Measurements from ENCODE around the gene NCAPD3.
"Not testable (repeated sequence)": the region's sequence is repeated elsewhere in the genome, so short reads cannot be mapped to it uniquely, and the experiment has no call there.

The NCAPD3 gene

DNA sequence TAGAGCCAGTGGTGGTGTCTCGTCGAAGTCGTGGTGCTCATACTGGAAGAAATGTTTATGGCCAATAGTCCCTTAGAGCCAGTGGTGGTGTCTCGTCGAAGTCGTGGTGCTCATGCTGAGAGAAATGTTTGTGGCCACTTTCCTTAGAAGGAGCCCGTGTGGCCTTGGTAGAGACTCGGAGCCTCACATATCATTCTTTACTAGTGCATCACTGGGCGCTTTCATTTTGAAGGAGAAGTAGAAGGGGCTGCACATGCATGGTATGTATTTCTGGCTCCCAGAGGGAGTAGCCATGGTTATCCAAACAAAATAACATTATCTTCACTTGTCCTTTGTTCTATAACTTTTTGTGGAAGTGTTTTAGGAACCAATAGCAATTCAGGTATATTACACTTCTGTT, 85.4 kb downstream of the NCAPD3 start:
- no peak for DNase-seq (ENCODE audit: low read depth in 2 of 2)

DNA sequence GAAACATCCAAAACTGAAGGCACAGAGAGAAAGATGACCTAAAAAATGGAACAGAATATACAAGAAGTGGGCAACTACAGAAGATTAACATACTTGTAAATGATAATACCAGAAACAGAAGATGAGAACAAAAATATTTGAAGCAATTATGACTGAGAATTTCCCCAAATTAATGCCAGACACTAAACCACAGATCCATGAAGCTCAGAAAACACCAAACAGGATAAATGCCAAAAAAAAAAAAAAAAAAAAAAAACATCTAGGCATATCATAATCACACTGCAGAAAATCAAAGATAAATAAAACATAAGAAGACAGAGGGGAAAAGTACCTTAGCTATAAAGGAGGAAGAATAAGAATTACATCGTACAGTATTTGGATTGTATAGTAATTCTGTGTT, 89.6 kb downstream of the NCAPD3 start:
- no peak for DNase-seq (ENCODE audit: low read depth in 2 of 2)

DNA sequence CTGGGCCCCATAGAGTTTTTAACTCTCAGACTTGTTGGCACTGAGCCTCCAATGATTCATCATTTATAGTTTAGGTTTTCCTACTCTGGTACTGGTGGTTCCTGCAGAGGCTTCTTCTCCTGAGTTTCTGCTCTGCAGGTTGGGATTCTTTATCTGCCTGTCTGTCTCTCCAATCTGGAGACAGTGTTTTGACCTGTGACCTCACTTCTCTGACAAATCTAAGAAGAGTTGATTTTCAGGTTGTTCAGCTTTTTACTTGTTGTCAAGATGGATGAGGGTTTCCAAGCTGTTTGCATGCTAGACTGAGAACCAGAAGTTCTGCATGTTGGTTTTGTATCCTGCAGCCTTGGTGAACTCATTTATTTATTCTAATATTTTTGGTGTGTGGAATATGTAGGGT, 91.0 kb downstream of the NCAPD3 start:
- DNase-seq (ENCODE audit: low read depth in 2 of 2) = no peak

DNA sequence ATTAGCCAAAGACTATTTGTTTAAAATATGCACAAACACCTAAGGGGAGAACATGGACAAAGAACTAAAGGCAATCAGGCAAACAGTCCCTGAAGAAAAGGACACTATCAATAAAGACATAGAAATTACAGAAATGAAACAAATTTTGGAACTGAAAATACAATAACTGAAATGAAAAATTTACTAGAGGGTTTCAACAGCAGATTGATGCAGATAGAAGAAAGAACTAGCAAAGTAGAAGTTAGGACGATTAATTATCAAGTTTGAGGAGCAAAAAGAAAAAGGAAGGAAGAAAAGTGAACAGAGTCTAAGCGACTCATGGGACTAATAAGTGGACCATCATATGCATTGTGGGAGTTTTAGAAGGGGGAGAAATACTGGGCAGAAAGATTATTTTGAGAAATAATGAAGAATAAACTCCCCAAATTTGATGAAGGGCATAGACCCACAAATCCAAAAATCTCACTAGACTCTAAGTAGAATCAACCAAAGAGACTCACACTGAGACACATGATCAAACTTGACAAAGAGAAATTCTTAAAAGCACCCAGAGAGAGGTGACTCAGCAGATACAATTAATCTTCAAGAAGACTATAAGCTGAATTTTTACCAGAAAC, 92.0 kb downstream of the NCAPD3 start:
- no peak for DNase-seq (ENCODE audit: low read depth in 2 of 2)

DNA sequence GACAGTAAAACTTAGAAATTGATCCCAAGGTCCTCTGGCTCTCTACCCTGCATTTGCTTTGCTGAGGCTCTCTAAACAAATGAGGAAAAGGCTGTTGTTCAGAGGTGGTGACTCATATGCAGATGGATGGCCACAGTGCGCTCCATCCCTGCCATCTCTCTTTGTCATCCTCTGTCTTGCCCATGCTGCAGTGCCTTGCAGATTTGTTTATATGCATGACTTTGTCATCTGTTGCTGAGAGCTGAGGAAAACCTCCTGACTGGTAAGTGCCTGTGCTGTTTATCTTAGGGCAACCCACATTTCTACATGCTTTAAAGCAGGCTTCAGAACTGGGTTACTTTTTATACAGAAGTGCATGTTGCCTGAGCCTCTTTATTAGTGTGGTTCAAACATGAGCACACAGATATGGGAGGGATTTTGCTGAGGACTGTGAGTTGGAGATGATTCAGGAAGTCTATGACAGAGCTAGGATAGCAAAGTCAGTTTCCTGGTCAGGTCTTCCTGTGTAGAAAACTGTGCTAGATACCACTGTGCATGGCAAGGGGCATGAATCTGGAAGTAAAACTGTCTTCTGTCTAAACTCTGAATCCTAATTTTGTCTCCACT, 97.4 kb downstream of the NCAPD3 start:
- DNase-seq (ENCODE audit: low read depth in 2 of 2) = no peak

DNA sequence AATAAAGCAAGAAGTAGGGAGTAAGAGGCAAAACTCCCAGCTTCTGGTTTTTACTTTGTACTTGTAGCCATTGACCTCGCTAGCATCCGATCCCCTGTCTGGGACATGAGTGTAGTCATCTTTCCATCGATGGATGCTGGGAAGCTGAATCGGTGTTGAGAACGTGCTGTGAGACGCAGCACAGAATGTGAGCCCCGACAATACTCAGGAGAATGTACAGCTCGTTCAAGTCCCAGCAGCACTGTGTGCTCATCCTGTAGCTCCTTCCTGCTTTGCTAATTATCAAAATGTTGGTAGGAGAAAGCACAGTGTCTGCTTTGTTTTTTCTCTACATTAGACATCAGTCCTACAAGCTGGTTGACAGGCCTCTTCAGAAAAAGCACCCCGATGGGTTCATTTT, 98.3 kb downstream of the NCAPD3 start:
- no peak for DNase-seq (ENCODE audit: low read depth in 2 of 2)

DNA sequence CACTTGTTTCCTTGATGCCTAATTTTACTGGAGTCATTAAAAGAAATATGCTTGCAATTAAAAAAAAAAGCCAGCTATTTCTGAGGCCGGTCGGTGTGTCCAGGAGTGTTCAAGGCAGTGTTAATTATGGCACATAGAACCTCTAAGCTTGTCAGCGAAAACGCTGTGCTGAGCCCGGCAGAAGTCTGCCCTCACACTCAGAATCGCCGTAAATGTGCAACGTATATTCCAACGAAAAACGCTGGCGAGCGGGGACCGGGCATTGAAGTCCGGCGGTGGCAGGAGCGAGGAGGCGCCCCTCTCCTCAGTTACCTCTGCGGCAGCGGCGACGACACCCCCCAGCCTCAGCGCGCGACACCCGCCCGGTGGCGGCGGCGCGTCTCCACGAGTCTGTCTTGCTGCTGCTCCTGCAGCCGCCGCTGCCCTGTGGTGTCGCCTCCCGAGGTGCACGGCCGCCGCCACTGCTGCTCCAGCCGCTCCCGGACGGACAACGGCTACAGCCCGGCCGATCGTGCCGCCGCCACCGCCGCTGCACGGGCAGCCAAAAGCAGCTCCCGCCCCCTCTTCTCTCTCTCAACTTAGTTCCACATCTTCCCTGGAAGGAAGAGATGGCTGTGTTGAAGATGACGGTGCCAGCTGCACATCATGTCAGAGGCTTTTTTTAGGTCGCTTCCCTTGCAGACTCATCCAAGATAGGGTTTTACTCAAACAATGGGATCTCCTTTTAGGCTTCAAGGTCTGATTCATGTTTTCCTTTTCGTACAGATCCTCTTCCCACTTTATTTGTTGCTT, 98.9 kb downstream of the NCAPD3 start:
- no peak for DNase-seq (ENCODE audit: low read depth in 2 of 2)

DNA sequence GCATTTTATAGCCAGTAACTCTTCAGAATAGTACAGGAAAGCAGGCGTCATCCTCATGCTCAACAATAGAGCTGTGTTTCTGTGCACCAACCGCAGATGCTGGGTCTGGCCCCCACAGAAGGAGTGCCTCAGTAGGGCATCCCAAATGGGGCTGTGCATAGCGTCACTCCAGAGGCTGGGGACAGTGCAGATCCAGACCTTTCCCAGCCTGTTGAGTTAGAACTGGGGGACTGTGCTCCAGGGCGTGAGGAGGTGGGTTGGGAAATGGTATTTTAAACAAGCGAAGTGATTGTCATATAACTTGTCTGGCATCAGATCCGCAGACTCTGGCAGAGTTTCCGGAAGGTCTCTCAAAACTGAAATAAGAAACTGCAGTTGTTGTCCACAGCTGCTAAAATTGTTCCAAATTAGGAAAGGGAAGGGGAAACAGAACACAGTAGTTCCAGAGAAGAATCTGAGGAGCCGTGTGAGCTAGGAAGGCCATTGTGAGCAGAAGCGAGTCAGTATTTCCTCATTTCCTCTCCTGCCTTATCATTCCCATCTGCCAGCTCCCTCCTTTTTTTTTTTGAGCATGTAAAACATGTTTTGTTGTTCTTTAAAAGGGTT, 102.7 kb downstream of the NCAPD3 start:
- DNase-seq (ENCODE audit: low read depth in 2 of 2) = no peak

DNA sequence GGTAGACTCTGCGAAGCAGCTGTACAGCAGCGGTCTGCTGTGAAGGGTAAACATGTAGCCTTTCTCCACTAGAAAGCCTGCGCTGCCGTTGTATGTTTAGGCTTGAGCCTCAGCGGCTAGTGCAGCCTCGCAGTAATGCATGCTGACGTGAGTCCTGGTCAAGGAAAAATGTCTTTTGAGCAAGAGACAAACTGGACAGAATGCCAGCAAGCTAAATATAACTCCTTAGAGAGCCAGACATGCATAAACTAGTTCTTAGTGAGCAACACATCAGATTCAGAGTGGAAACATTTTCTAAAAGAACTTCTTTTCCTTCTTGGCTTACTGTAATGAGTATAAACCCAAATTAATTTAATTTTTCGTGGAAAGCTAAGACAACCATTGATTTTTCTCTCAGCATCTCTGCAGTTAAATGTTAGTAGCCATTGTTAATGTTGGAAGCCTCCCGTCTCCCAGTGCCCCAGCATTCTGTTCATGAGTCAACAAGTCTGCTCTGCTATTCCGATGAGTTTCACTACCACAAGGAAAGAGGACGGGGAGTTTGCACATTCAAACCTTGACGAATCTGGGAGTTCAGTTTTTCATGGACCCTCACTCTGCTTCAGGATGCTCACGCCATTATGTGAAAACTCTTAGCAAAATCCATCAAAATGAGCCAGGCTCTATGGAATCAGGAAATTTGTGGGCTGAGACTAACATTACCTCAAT, 103.5 kb downstream of the NCAPD3 start:
- no peak for DNase-seq (ENCODE audit: low read depth in 2 of 2)

DNA sequence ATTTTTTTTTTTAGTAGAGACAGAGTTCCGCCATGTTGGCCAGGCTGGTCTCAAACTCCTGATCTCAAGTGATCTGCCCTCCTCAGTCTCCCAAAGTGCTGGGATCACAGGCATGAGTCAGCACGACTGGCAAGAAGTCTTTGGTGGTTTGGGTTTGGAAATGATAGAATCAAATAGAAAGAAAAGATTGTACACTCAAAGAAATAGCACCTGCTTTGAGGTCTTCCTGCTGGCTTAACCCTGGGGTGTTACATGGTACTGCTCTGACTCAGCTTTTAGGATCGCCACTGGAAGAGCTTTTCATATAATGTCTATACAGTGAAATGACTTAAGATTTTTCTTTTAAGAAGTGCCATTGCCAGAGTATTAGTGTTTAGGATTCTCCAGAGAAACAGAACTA, 104.7 kb downstream of the NCAPD3 start:
- no peak for DNase-seq (ENCODE audit: low read depth in 2 of 2)

DNA sequence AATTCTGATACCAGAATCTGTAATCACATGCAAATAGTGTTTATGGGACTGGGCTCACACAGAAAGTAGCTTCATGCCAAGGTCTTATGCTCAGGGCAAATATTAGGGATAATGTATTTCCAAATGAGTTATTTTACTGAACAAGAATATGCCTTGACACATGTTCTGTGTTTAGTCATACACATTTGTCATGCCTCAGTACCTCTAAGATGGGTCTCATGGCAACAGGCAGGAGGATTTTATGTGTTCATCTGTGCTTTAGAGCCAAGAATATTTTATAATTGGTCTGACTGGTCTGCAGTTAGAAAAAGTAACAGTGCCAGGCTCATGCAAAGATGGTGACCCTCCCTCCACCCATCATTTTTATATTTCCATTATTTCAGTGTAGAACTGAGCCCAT, 105.8 kb downstream of the NCAPD3 start:
- DNase-seq (ENCODE audit: low read depth in 2 of 2) = no peak

DNA sequence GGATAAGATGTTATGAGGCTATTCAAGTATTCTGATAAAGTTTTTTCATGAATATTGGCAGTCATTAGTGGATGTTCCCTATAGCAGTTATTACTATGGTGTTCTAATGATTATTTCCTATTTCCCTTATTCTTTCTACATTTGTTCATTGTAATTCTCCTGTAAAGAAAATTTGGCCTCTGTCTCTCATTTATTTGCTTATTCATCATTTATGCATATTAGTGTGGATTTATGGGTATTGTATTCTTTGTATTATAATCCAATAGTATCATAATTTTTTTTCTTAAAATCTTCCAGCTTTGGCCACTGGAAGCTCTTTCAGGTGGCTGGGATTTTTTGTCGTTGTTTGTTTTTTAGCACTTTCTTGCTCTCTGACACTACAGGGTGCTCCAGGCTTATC, 107.6 kb downstream of the NCAPD3 start:
- DNase-seq (ENCODE audit: low read depth in 2 of 2) = no peak

DNA sequence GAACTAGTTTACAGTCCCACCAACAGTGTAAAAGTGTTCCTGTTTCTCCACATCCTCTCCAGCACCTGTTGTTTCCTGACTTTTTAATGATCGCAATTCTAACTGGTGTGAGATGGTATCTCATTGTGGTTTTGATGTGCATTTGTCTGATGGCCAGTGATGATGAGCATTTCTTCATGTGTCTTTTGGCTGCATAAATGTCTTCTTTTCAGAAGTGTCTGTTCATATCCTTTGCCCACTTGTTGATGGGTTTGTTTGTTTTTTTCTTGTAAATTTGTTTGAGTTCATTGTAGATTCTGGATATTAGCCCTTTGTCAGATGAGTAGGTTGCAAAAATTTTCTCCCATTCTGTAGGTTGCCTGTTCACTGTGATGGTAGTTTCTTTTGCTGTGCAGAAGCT, 110.0 kb downstream of the NCAPD3 start:
- DNase-seq (ENCODE audit: low read depth in 2 of 2) = not testable (repeated sequence)

DNA sequence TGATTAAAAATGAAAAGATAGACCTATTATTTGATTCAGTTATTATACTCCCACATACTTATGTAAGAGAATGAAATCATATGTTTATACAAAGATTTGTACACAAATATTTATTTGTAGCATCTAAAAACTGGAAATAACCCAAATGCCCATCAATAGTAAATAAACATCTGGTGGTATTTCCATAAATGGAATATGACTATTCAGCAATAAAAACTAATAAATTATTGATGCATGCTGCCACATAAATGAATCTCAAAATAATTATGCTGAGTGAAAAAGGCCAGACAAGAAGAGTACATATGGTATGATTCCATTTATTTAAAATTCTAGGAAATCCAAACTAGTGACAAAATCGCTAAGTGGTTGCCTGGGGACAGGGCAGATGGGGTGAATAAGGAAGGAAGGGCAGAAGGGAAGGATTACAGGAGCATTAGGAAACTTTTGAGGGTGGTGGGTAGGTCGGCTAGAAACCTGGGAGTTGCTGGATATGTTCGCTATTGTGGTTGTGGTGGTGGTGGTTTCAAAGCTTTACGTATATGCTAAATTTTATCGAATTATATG, 113.4 kb downstream of the NCAPD3 start:
- DNase-seq (ENCODE audit: low read depth in 2 of 2) = no peak

Measured in stimulated activated CD4-positive, alpha-beta T cell treated with anti-CD3 and anti-CD28 coated beads, Interleukin-15, amount 100 ng/mL, for 48 hours (primary cell).